Measurements from ENCODE around the gene CSNK2B. TPM values are rescaled to one million over a fixed set of nuclear protein-coding genes. Genes with fewer than 3 reads are reported as not detected.

CSNK2B gene
- total and polyA plus RNA-seq, 7 experiments from 2014 or later, result 101 to 275 (median 149) TPM

DNA sequence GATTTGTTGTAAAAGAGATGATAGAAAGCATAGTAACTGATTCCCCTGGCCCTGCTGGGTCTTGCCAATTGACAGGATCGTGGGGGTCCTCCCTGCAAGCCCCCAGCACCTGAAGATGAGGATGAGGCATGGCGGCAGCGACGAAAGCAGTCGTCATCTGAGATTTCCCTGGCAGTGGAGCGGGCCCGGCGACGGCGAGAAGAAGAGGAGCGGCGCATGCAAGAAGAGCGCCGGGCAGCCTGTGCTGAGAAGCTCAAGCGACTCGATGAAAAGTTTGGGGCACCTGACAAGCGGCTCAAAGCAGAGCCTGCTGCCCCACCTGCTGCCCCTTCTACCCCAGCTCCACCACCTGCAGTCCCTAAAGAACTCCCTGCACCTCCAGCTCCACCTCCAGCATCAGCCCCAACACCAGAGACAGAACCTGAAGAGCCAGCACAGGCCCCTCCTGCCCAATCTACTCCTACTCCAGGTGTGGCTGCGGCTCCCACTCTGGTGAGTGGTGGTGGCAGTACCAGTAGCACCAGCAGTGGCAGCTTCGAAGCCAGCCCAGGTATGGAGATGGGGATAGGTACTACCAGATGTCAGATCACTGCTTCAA, 38.1 kb upstream of the CSNK2B start:
- no peaks in the 10 kb centered on the region for H3K27me3 ChIP-seq (ENCODE audit: control insufficient read depth in 2 of 2, insufficient read depth in 2 of 2, low read length in 2 of 2)
- DNase-seq, result no peak
- CTCF ChIA-PET, result no interaction called here
- no peaks in the 10 kb centered on the region for H3K4me1 ChIP-seq (ENCODE audit: control insufficient read depth in 2 of 2, insufficient read depth in 2 of 2, low read length in 2 of 2)
- peaks cover 20 to 95% (median 35%) of the 10 kb centered on the region in 3 experiments for H3K36me3 ChIP-seq (ENCODE audit: control insufficient read depth in 2 of 3, insufficient read depth in 3 of 3, low read length in 3 of 3)
- Mint-ChIP-seq H3K27ac (peak overlapping the region in 1 of 9 donors; percentile 36), H3K36me3 (peaks cover 14 to 57% (median 26%) of the 10 kb centered on the region in 5 donors), H3K4me3 (no peak overlapping the region), H3K27me3 (no peaks in the 10 kb centered on the region), H3K9me3 (no peaks in the 10 kb centered on the region), H3K4me1 (peaks cover 0 to 20% (median 4%) of the 10 kb centered on the region in 7 donors)
- no peak overlapping the region for H3K27ac ChIP-seq (ENCODE audit: low read depth, low read length)
- H3K9me3 ChIP-seq (ENCODE audit: control insufficient read depth in 2 of 3, low read length in 3 of 3), result no peaks in the 10 kb centered on the region
- no peak for ATAC-seq
- POLR2A ChIA-PET, result interaction anchor here (1.3 to 66.4 kb wide), 3 partner anchors 12 to 64 kb away, joined by 4 to 3078 read pairs (median 7); partner anchors contain the start of genes ATP6V1G2, BAG6, DDX39B and LST1
- intact Hi-C loops (cut with micrococcal nuclease), result no loop called here
- no peak overlapping the region for H3K4me3 ChIP-seq (ENCODE audit: low read length)

DNA sequence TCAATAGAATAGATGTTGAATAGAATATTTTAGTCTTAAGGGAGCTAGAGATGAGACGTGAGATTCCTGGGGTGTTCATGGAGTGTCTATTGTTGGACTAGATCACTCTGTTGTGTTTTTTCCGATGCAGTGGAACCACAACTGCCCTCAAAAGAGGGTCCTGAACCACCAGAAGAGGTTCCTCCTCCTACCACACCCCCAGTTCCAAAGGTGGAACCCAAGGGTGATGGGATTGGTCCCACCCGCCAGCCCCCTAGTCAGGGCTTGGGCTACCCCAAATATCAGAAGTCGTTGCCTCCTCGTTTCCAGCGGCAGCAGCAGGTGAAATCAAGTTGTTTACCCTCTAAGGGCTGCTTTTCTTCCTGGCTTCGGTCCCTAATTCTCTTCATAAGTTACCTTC, 36.9 kb upstream of the CSNK2B start:
- peak overlapping the region in 3 of 9 donors; percentile 53 to 86 (median 67) for H3K27ac Mint-ChIP-seq
- no peak for DNase-seq
- ChIA-PET POLR2A (interaction anchor here (0.5 to 66.4 kb wide), 4 partner anchors 19 to 362 kb away, joined by 3 to 3078 read pairs (median 3); partner anchors contain the start of genes ATP6V1G2, DDX39B, LST1 and LTA), CTCF (no interaction called here)
- intact Hi-C loops (cut with micrococcal nuclease), result no loop called here
- H3K4me1 Mint-ChIP-seq, result peaks cover 0 to 16% (median 2%) of the 10 kb centered on the region in 7 donors
- Histone ChIP-seq H3K4me3 (ENCODE audit: low read length) (no peak overlapping the region), H3K4me1 (ENCODE audit: control insufficient read depth in 2 of 2, insufficient read depth in 2 of 2, low read length in 2 of 2) (no peaks in the 10 kb centered on the region), H3K36me3 (ENCODE audit: control insufficient read depth in 2 of 3, insufficient read depth in 3 of 3, low read length in 3 of 3) (peaks cover 27 to 100% (median 39%) of the 10 kb centered on the region in 3 experiments), H3K27me3 (ENCODE audit: control insufficient read depth in 2 of 2, insufficient read depth in 2 of 2, low read length in 2 of 2) (no peaks in the 10 kb centered on the region), H3K27ac (ENCODE audit: low read depth, low read length) (no peak overlapping the region), H3K9me3 (ENCODE audit: control insufficient read depth in 2 of 3, low read length in 3 of 3) (no peaks in the 10 kb centered on the region)
- H3K27me3 Mint-ChIP-seq, result no peaks in the 10 kb centered on the region
- no peak overlapping the region for H3K4me3 Mint-ChIP-seq
- no peaks in the 10 kb centered on the region for H3K9me3 Mint-ChIP-seq
- H3K36me3 Mint-ChIP-seq, result peaks cover 13 to 56% (median 26%) of the 10 kb centered on the region in 5 donors
- no peak for ATAC-seq

DNA sequence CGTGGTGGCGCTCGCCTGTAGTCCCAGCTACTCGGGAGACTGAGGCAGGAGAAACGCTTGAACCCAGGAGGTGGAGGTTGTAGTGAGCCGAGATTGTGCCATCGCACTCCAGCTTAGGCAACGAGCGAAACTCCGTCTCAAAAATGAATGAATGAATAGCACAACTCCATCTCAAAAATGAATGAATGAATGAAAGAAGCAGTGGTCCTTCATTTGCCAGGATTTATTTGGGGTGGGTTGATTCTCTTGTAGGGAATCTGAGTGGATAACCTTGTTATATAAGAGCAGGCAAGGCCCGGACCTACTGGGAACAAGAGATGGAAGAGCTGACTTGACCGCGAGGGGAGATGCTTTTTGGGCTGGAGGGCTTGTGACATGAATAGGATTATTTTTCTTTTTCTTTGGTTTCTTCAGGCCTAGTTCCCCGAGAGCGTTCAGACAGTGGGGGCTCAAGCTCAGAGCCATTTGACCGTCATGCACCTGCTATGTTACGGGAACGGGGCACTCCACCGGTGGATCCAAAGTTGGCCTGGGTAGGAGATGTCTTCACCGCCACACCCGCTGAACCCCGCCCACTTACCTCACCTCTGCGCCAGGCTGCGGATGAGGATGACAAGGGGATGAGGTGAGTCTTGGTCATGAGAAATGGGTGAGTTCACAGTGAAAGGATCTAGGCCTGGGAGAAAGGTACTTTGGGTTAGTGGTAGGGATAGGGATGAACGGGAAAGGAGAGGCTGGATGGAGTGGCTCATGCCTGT, 35.5 kb upstream of the CSNK2B start:
- DNase-seq (no peak), ATAC-seq (no peak)
- Mint-ChIP-seq H3K4me1 (peaks cover 0 to 17% (median 3%) of the 10 kb centered on the region in 7 donors), H3K27ac (peak overlapping the region in 3 of 9 donors; percentile 57 to 82 (median 78)), H3K9me3 (no peaks in the 10 kb centered on the region), H3K4me3 (no peak overlapping the region), H3K36me3 (peaks cover 15 to 56% (median 29%) of the 10 kb centered on the region in 5 donors), H3K27me3 (no peaks in the 10 kb centered on the region)
- Histone ChIP-seq H3K9me3 (ENCODE audit: control insufficient read depth in 2 of 3, low read length in 3 of 3) (no peaks in the 10 kb centered on the region), H3K36me3 (ENCODE audit: control insufficient read depth in 2 of 3, insufficient read depth in 3 of 3, low read length in 3 of 3) (peaks cover 25 to 100% (median 38%) of the 10 kb centered on the region in 3 experiments), H3K4me3 (ENCODE audit: low read length) (no peak overlapping the region), H3K27me3 (ENCODE audit: control insufficient read depth in 2 of 2, insufficient read depth in 2 of 2, low read length in 2 of 2) (no peaks in the 10 kb centered on the region), H3K27ac (ENCODE audit: low read depth, low read length) (no peak overlapping the region), H3K4me1 (ENCODE audit: control insufficient read depth in 2 of 2, insufficient read depth in 2 of 2, low read length in 2 of 2) (no peaks in the 10 kb centered on the region)
- intact Hi-C loops (cut with micrococcal nuclease), result no loop called here
- CTCF ChIA-PET, result no interaction called here
- POLR2A ChIA-PET, result interaction anchor here (0.6 to 1.2 kb wide), 2 partner anchors 23 to 1713 kb away, joined by 3 to 4 read pairs; no protein-coding TSS in a partner anchor

DNA sequence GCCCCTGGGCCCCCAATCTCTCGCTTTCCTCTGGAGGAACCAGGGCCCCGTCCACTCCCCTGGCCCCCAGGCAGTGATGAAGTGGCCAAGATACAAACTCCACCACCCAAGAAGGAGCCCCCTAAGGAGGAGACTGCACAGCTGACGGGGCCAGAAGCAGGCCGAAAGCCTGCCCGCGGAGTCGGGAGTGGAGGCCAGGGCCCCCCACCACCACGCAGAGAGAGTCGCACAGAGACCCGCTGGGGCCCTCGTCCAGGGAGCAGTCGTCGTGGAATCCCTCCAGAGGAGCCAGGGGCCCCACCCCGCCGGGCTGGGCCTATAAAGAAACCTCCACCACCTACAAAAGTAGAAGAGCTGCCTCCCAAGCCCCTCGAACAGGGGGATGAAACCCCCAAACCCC, 34.7 kb upstream of the CSNK2B start:
- Histone ChIP-seq H3K4me3 (ENCODE audit: low read length) (no peak overlapping the region), H3K36me3 (ENCODE audit: control insufficient read depth in 2 of 3, insufficient read depth in 3 of 3, low read length in 3 of 3) (peaks cover 17 to 100% (median 31%) of the 10 kb centered on the region in 3 experiments), H3K27ac (ENCODE audit: low read depth, low read length) (no peak overlapping the region), H3K4me1 (ENCODE audit: control insufficient read depth in 2 of 2, insufficient read depth in 2 of 2, low read length in 2 of 2) (no peaks in the 10 kb centered on the region), H3K27me3 (ENCODE audit: control insufficient read depth in 2 of 2, insufficient read depth in 2 of 2, low read length in 2 of 2) (no peaks in the 10 kb centered on the region), H3K9me3 (ENCODE audit: control insufficient read depth in 2 of 3, low read length in 3 of 3) (no peaks in the 10 kb centered on the region)
- Mint-ChIP-seq H3K27ac (no peak overlapping the region), H3K9me3 (no peaks in the 10 kb centered on the region), H3K27me3 (no peaks in the 10 kb centered on the region), H3K36me3 (peaks cover 15 to 56% (median 30%) of the 10 kb centered on the region in 5 donors), H3K4me3 (no peak overlapping the region), H3K4me1 (peaks cover 0 to 15% (median 0%) of the 10 kb centered on the region in 7 donors)
- CTCF ChIA-PET, result no interaction called here
- POLR2A ChIA-PET, result no interaction called here
- intact Hi-C loops (cut with micrococcal nuclease), result no loop called here
- DNase-seq (no peak), ATAC-seq (no peak)

DNA sequence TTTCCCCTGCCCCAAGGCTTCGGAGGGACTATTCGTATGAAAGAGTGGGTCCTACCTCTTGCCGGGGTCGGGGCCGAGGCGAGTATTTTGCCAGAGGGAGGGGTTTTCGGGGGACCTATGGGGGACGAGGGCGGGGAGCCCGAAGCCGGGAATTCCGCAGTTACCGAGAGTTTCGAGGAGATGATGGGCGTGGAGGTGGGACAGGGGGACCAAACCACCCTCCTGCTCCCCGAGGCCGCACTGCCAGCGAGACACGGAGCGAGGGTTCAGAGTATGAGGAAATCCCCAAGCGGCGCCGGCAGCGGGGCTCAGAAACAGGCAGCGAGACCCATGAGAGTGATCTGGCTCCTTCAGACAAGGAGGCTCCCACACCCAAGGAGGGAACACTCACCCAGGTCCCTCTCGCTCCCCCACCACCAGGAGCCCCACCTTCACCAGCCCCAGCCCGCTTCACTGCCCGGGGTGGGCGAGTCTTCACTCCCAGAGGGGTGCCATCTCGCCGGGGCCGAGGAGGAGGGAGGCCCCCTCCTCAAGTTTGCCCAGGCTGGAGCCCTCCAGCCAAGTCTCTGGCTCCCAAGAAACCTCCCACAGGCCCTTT, 34.1 kb upstream of the CSNK2B start:
- ATAC-seq (no peak), DNase-seq (no peak)
- no peaks in the 10 kb centered on the region for H3K27me3 ChIP-seq (ENCODE audit: control insufficient read depth in 2 of 2, insufficient read depth in 2 of 2, low read length in 2 of 2)
- H3K36me3 ChIP-seq (ENCODE audit: control insufficient read depth in 2 of 3, insufficient read depth in 3 of 3, low read length in 3 of 3), result peaks cover 16 to 100% (median 26%) of the 10 kb centered on the region in 3 experiments
- ChIA-PET POLR2A (no interaction called here), CTCF (no interaction called here)
- peaks cover 15 to 56% (median 24%) of the 10 kb centered on the region in 5 donors for H3K36me3 Mint-ChIP-seq
- no peaks in the 10 kb centered on the region for H3K4me1 ChIP-seq (ENCODE audit: control insufficient read depth in 2 of 2, insufficient read depth in 2 of 2, low read length in 2 of 2)
- no peak overlapping the region for H3K4me3 Mint-ChIP-seq
- H3K27ac ChIP-seq (ENCODE audit: low read depth, low read length), result no peak overlapping the region
- H3K9me3 ChIP-seq (ENCODE audit: control insufficient read depth in 2 of 3, low read length in 3 of 3), result no peaks in the 10 kb centered on the region
- intact Hi-C loops (cut with micrococcal nuclease), result no loop called here
- peak overlapping the region in 1 of 9 donors; percentile 8 for H3K27ac Mint-ChIP-seq
- no peaks in the 10 kb centered on the region for H3K27me3 Mint-ChIP-seq
- peaks cover 0 to 17% (median 0%) of the 10 kb centered on the region in 7 donors for H3K4me1 Mint-ChIP-seq
- no peak overlapping the region for H3K4me3 ChIP-seq (ENCODE audit: low read length)
- H3K9me3 Mint-ChIP-seq, result no peaks in the 10 kb centered on the region

DNA sequence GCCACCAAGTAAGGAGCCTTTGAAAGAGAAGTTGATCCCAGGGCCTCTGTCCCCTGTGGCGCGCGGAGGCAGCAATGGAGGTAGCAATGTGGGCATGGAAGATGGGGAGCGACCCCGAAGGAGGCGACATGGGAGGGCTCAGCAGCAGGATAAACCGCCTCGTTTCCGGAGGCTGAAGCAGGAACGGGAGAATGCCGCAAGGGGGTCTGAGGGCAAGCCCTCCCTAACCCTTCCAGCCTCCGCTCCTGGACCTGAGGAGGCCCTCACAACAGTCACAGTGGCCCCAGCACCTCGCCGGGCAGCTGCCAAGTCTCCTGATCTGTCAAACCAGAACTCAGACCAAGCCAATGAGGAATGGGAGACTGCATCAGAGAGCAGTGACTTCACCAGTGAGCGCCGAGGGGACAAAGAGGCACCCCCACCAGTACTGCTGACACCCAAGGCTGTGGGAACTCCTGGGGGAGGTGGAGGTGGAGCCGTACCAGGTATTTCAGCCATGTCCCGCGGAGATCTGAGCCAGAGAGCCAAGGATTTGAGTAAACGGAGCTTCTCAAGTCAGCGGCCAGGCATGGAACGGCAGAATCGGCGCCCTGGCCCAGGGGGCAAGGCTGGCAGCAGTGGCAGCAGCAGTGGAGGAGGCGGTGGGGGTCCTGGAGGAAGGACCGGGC, 33.5 kb upstream of the CSNK2B start:
- Histone ChIP-seq H3K4me3 (ENCODE audit: low read length) (no peak overlapping the region), H3K27ac (ENCODE audit: low read depth, low read length) (no peak overlapping the region), H3K4me1 (ENCODE audit: control insufficient read depth in 2 of 2, insufficient read depth in 2 of 2, low read length in 2 of 2) (no peaks in the 10 kb centered on the region), H3K36me3 (ENCODE audit: control insufficient read depth in 2 of 3, insufficient read depth in 3 of 3, low read length in 3 of 3) (peaks cover 15 to 100% (median 21%) of the 10 kb centered on the region in 3 experiments), H3K9me3 (ENCODE audit: control insufficient read depth in 2 of 3, low read length in 3 of 3) (no peaks in the 10 kb centered on the region), H3K27me3 (ENCODE audit: control insufficient read depth in 2 of 2, insufficient read depth in 2 of 2, low read length in 2 of 2) (no peaks in the 10 kb centered on the region)
- H3K36me3 Mint-ChIP-seq, result peaks cover 15 to 55% (median 20%) of the 10 kb centered on the region in 5 donors
- peaks cover 0 to 14% (median 0%) of the 10 kb centered on the region in 7 donors for H3K4me1 Mint-ChIP-seq
- intact Hi-C loops (cut with micrococcal nuclease), result no loop called here
- H3K27ac Mint-ChIP-seq, result peak overlapping the region in 2 of 9 donors; percentile 33 to 38
- no peak for DNase-seq
- H3K4me3 Mint-ChIP-seq, result no peak overlapping the region
- ATAC-seq, result no peak
- ChIA-PET CTCF (no interaction called here), POLR2A (no interaction called here)
- no peaks in the 10 kb centered on the region for H3K27me3 Mint-ChIP-seq
- H3K9me3 Mint-ChIP-seq, result no peaks in the 10 kb centered on the region
